HG03066 (cell line): ENCODE measurements around the gene ZNF17.
"Not testable (repeated sequence)": the region's sequence is repeated elsewhere in the genome, so short reads cannot be mapped to it uniquely, and the experiment has no call there.

Experiments
- ATAC-seq: cut with Tn5 transposase; IDR thresholded peaks from one replicate; pipeline ENCODE4 v1.9.1; 2021; ENCODE audit warnings: low read depth; ENCODE audit not compliant: unreplicated experiment

The ZNF17 gene

DNA sequence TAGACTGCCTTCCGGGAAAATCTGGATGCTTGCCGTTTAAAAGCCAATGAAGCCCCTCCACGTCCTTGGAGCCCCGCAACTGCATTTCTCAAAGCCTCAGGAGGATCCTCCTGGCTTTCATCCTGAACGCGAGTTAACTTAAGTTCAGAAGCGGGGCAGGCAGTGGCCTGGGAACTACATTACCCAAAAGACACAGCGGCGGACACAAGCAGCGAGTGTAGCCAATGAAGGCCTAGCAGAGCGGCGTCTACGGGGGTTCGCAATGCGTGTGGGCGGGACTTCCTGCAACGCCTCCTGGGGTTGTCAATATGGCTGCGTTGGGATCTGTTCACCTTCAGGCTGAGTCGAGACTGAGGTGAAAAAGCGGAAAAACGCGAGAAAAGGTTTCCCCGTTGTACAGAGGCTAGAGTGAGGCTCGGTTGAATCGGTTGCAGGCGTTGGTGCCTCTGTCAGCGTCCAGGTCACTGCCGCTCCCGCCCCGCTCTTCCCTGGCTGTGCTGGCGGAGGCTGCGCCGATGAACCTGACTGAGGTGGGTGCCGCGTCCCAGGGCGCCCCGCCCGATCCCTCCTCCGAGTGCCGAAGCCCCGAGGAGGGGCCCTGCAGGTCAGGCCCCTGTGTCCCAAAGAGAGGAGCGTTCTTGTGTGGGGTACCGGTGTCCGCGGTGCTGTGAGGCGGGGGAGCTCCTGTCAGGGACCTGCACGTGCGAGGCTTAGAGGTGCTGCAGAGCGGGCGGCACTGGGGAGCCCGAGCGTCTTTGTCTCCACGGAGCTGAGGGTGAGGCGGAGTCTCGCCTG is at the start of gene ZNF17:
Gene ZNF17 (plus strand): TSS at position 285 of the 795 bp plus-strand sequence. CDS start 2,455 bp downstream, outside the sequence.
- ATAC-seq = peak; percentile 99

DNA sequence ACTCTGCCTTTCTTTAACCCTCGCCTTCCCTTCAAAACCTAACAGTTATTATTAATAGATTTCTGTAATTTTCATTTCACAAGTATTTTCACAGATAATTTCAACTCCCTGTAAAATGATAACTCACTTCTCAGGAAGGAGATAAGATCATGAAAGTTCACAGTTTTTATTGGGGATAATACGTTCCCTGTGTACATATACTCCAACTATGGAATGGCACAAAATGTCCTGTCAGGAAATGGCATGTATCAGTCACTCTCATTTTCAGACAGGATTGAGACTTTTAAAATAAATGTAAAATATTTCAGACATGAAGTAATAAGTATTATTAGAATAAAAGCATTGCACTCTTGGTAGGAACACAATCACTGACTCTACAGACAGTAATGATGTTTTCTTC is 48.5 kb upstream of the ZNF17 start:
- ATAC-seq = no peak

DNA sequence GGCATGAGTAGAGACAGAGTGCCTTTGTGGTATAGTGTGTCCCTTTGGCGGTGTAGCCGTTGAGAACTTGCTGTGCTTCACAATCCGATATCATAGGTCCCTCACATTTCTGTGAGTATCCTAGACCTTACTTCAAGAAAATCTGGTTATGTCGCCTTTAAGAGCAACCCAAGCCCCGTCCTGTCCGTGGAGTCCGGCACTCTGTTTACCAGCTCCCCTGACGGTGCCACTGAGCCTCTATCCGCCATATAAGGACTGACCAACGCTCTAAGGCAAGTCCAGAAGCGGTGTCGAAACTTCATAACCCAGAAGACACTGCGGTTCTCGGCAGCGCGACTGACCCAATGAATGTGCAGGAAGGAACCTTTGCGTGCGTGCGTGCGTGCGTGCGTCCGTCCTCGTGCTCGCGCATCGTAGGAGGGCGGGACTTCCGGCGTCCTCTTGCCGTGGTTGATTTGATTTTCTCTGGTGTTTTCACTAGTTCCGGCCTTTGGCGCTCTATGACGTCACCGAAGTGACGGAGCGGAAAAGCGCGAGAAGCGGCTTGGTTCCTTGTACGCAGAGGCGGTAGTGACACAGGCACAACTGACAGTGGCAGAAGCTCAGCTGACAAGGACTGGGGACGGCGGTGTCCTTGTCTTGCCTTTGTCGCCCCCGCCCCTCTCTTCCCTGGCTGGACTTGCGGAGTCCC is 47.8 kb upstream of the ZNF17 start, which contains the start of the genes TRAPPC2B and ZNF547:
Gene TRAPPC2B (plus strand): TSS at position 555 of the 691 bp plus-strand sequence. CDS start 1,283 bp downstream, outside the sequence.
Gene ZNF547 (plus strand): TSS at position 555 of the 691 bp plus-strand sequence. CDS start 5,005 bp downstream, outside the sequence.
- peak; percentile 91 for ATAC-seq

DNA sequence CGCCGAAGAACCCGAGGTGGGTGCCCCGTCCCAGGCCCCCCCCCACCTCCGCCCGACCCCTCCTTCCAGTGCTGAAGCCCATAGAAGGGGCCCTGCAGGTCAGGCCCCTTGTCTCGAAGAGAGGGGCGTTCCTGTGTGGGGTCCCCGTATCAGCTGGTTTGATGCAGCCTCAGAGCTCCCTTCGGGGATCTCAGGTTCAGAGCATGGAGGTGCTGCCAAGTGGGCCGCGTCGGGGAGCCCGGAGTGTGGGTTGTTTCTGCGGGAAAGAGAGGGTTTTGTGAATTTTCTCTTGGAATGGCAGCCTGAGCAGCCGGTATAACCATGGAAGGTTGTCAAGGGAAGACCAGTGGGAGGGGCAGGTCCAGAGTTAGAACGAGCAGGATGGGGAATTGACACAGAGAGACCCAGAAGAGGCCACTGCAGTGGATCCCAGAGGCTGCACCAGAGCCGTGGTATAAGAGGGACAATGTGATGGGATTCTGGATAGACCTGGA is 47.2 kb upstream of the ZNF17 start:
- peak; percentile 20 for ATAC-seq

DNA sequence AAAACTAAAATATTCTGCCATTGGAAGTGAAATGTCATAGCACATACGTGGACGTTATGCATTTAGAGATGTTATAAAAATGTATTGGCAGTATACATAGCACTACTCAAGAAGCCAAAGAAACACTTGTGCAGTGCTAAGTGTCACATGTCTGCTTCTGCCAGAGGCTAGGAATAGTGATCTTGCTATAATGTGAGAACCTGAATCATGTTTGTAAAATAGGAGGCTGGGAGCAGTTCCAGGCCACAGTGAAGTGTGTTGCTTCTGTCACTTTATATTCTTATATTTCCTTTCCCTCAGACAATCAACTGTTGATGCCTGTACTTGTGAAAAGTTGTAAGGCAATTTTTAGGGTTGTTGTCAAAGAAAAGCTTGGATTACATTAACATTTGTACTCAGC is 44.2 kb upstream of the ZNF17 start:
- no peak for ATAC-seq

DNA sequence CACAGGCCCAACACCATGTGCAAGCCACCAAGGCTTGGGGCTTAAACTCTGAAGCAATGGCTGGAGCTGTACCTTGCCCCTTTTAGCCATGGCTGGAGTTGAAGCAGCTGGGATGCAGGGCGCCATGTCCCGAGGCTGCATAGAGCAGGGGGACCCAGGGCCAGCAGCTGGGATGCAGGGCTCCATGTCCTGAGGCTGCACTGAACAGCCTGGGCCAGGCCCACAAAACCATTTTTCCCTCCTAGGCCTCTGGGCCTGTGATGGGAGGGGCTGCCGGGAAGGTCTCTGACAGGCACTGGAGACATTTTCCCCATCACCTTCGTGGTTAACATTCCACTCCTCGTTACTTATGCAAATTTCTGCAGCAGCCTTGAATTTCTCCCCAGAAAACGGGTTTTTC is 36.8 kb upstream of the ZNF17 start:
- ATAC-seq = no peak

DNA sequence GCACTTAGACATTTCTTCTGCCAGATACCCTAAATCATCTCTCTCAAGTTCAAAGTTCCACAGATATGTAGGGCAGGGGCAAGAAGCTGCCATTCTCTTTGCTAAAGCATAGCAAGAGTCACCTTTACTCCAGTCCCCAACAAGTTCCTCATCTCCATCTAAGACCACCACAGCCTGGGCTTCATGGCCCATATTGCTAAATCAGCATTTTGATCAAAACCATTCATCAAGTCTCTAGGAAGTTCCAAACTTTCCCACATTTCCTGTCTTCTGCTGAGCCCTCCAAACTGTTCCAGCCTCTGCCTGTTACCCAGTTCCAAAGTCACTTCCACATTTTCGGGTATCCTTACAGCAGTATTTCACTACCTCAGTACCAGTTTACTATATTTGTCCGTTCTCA is 36.3 kb upstream of the ZNF17 start:
- ATAC-seq = not testable (repeated sequence)

DNA sequence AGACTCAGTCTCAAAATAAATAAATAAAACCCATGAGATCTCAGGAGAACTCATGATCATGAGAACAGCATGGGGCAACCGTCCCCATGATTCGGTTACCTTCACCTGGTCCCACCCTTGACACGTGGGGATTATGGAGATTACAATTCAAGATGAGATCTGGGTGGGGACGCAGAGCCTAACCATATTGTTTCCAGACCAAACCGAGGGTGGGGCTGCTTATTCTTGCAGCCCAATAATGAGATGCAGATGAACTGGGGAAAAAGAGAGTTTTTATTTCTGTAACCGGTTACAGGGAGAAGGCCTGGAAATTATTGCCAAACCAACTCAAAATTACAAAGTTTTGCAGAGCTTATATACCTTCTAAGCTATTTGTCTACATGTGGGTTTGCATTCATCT is 34.8 kb upstream of the ZNF17 start:
- ATAC-seq = no peak

DNA sequence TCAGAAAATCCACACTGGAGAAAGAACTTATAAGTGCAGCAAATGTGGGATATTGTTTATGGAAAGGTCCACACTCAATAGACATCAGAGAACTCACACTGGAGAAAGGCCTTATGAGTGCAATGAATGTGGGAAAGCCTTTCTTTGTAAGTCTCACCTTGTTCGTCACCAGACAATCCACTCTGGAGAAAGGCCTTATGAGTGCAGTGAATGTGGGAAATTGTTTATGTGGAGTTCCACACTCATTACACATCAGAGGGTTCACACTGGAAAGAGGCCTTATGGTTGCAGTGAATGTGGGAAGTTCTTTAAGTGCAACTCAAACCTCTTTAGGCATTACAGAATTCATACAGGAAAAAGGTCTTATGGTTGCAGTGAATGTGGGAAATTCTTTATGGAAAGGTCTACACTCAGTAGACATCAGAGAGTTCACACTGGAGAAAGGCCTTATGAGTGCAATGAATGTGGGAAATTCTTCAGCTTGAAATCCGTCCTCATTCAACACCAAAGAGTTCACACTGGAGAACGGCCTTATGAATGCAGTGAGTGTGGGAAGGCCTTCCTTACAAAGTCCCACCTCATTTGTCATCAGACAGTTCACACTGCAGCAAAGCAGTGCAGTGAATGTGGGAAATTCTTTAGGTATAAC is 33.3 kb upstream of the ZNF17 start:
- ATAC-seq = no peak

DNA sequence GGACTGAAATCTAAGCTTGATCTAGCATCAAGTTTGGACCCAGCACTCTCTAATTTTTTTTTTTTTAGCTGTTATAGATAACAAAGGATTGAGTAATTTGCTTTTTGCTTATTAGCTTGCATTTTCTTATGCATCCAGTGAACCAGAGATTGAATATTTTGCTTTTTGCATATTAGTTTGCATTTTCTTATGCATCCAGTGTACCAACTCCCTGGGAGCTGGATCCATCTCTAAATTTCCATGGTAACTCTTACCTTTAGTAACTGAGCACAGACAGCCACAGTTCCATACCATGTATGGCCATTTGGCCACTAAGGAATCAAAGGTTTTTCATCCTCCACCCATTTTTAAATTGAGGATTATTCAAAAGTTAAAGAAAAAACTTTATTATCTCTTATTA is 30.0 kb upstream of the ZNF17 start:
- ATAC-seq = no peak

DNA sequence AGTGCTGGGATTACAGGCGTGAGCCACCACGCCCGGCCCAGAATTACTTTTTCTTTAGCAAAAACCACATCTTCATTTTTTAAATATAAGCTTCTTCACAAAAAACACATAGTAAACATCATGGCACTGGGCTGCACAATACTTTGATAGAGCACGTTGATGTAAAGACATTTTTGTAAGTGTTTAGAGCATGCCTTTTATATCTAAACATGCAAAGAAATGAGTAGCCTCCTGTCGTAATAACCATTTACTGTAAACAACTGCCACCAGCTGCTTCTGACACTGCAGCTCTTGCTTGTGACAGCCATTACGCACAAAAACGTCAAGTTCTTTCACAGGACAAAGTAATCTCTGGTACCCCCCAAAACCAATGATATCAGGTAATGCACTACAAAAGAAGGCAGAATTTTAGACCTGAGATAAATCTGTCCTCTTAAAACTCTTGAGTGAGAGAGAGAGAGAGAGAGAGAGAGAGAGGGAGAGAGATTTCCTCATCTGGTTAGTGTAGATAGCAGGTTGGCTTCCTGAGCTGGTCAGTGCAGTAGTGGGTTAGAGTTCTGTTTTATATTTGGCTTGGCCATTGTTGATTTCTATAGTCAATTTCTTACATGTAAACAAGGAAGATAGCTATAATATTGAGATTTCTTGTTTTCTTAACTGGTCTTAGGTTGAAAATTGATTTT is 28.0 kb upstream of the ZNF17 start:
- ATAC-seq = no peak

DNA sequence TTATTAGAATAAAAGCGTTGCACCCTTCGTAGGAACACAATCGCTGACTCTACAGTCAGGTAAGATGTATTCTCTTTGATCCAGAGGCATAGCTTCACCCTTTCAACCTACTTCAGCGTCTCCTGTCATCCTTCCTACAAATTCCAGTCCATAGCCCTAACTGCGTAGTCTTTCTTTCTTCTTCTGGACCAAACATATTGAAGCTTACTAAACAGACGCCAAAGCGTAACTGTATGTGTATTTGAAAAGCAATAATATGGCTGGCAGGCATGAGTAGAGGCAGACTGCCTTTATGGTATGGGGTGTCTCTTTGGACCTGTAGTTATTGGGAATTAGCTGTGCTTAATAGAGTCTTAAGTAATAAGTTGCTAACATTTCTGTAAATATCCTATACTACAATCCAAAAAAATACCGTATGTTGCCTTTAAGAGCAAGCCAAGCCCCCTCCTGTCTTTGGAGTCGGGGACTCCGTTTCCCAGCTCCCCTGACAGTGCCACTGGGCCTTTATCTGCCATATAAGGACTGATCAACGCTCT is 21.7 kb upstream of the ZNF17 start:
- ATAC-seq = no peak

DNA sequence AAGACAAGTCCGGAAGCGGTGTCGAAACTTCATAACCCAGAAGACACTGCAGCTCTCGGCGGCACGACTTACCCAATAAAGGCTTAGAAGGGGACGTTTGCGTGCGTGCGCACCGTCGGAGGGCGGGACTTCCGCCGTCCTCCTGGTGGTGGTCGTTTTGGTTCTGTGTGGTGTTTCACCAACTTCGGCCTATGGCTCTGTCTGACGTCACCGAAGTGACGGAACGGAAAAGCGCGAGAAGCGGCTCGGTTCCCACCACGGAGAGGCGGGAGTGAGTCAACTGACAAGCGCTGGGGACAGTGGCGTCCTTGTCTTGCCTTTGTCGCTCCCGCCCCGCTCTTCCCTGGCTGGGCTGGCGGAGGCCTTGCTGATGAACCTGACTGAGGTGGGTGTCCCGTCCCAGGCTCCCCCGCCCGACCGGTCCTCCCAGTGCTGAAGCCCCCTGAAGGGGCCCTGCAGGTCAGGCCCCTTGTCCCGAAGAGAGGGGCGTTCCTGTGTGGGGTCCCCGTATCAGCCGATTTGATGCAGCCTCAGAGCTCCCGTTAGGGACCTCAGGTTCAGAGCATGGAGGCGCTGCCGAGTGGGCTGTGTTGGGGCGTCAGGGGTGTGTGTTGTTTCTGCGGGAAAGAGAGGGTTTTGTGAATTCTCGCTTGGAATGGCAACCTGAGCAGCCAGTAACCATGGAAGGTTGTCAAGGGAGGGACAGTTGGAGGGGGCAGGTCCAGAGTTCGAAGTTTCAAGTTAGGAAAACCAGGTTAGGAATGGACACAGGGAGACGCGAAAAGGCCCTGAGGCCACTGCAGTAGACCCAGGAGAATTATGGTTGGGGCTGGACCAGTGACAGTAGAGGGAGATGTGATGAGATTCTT is 21.0 kb upstream of the ZNF17 start, which contains the start of gene ZNF548:
Gene ZNF548 (plus strand): TSS at position 125 of the 869 bp plus-strand sequence. CDS start 246 bp downstream, at position 371.
- peak; percentile 98 for ATAC-seq

DNA sequence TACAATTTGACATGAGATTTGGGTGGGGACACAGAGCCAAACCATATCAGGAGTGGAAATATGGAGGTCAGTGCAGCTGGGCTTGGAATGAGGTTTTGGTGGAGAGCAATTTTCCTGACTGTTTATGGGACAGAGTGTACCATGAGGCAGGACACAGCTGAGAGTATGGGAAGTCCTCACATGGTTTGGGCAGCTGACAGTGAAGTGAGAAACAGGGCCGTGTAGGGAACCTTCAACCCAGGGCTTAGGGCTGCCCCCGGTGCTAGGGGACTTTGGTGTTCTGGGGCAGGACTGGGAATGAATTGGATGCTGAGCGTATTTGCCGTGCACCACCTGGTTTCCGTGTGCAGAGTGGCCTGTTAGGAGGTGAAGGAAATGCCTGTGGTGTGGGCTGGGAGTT is 15.3 kb upstream of the ZNF17 start:
- ATAC-seq = no peak

DNA sequence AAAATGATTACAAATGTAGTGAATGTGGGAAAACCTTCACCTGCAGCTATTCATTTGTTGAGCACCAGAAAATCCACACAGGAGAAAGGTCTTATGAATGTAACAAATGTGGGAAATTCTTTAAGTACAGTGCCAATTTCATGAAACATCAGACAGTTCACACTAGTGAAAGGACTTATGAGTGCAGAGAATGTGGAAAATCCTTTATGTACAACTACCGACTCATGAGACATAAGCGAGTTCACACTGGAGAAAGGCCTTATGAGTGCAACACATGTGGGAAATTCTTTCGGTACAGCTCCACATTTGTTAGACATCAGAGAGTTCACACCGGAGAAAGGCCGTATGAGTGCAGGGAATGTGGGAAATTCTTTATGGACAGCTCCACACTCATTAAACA is 12.1 kb upstream of the ZNF17 start:
- no peak for ATAC-seq

DNA sequence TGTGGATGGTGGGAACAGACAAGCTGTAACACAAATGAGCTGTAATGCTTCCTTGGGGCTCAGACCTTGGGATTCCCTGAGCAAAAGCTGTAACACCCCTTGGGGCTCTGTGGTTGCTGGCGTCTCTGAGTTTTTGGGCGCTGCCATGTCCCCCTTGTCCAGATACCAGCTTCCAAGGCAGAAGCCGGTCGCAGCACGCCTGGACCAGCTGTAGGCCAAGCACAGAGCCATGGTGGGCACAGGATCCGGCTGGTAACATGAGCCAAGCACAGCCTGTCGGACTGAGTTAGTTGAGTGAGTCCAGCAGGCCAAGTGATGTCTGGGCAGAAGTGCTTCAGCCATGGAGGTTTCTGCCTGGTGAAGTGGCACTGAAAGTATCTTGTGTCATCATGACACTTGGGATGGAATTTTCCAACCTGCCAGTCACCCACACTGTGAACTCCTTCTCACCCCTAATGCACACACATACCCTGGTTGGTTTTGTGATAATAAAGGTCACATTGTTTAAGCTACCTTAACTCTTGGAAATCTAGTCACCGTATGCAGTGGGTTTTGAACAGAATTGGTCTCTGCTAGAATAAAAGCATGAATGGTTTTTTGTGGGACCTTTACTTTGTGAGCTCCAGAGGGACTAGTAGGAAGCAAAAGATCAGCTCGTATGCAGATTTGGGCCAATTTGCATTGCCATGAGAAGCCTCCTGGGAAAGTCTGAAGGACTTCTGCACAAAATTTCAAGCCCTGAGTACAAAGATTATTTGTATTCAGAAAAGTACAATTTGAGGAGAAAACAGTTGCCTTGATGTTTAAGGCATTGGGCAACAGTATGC is 7.0 kb upstream of the ZNF17 start:
- ATAC-seq = no peak

DNA sequence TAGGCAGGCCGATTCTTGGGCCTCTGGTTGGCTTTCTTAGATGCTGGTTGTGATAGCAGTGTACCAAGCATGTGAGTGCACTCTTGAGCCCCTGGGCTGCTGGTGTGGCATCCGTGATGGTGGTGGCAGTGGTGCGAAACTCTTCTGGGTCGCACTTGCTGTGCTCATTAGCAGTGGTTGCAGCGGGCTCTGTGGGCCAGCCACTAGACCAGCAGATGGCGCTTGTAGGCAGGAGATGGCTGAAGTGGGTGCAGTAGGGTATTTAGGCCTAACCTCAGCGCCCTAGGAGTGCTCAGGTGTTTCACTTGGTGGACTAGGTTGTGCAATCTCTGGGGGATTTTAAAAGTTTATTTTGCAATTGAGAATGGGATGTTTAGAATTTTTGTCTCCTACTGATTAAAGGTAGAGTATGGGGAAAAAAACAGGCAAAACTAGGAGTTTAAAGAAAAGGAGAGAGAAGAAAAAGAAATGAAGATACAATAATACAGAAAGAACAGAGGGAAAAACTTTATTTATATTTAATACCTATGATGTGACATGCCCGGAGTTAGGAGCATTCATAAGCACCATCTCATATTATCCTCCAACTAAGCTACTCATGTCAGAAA is 4.3 kb upstream of the ZNF17 start:
- no peak for ATAC-seq

DNA sequence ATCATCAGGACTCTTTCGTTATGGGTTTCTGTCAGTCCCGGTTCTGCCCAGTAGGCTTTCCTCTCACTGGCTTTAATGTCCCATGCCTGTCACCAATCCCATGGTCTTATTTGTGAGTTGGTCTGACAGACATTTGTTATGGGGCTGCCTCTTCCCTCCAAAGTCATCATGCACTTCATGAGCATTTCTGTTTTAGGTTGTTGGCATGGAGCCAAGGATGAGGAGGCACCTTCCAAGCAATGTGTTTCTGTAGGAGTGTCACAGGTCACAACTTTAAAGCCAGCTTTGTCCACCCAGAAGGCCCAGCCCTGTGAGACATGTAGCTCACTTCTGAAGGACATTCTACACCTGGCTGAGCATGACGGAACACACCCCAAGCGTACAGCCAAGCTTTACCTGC is 8.5 kb downstream of the ZNF17 start:
- ATAC-seq = no peak
